Natural killer cell treated with Interleukin-12 subunit alpha and Interleukin-12 subunit beta and Interleukin-15 and Interleukin-18, amount 100 ng/mL, for 72 hours (primary cell): Measurements from ENCODE around the gene PAF1. TPM values are rescaled to one million over a fixed set of nuclear protein-coding genes. Genes with fewer than 3 reads are reported as not detected.

Experiments used
- ATAC-seq, 2 donors: fragments of 150-1000 bp; cut with Tn5 transposase in 1 of 2; sonication (Bioruptor Pico), chemical (Tn5 transposase) in 1 of 2; 2 replicates each; pipeline ENCODE4 v1.10.0; 2021
- DNase-seq: peaks from one replicate; pipeline ENCODE4 v3.0.0; 2022; ENCODE audit warnings: low spot score
- H3K27ac Mint-ChIP-seq, 2 donors: 1 replicate in 1 of 2; 2 replicates in 1 of 2; pipeline ENCODE4 v1.8.0; 2022; ENCODE audit warnings: mixed read lengths in 2 of 2, mild to moderate bottlenecking in 1 of 2, moderate library complexity in 1 of 2
- H3K27me3 Mint-ChIP-seq, 2 donors: 1 replicate in 1 of 2; 2 replicates in 1 of 2; pipeline ENCODE4 v1.8.0; 2022; ENCODE audit warnings: mixed read lengths in 2 of 2
- H3K36me3 Mint-ChIP-seq: one replicate; pipeline ENCODE4 v1.8.0; 2022; ENCODE audit warnings: mixed read lengths
- H3K4me1 Mint-ChIP-seq, 2 donors: 1 replicate in 1 of 2; 2 replicates in 1 of 2; pipeline ENCODE4 v1.8.0; 2022; ENCODE audit warnings: low read depth in 2 of 2, mixed read lengths in 2 of 2, mild to moderate bottlenecking in 1 of 2
- H3K4me3 Mint-ChIP-seq: one replicate; pipeline ENCODE4 v1.8.0; 2022; ENCODE audit warnings: mixed read lengths
- H3K9me3 Mint-ChIP-seq: 2 replicates; pipeline ENCODE4 v1.8.0; 2022; ENCODE audit warnings: mixed read lengths
- total RNA-seq, 2 donors: library from RNA; stranded (reverse); gene quantifications; one replicate each; pipeline ENCODE4 v1.2.3, GENCODE V29; 2022

Gene PAF1
- total RNA-seq, 2 donors from 2014 or later: 38.1 to 39.2 TPM

DNA sequence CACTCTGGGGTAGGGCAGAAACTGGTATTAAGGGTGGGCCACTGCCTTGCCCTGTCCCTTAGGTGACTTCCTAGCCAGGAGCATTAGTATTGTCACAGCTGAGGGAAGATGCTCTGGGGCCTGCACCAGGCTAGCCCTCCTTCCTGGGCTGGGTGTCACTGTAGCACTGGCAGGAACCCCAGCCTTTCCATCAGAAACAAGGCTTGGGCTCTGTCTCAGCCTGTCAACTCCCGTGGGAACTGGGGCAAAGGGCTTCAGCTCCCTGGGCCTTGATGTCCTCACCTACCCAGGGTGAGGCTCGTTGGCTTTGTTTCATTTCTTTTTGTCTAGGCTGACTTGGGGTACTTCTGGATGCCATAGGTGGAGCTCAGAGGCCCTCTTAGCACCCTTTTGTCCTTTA lies 18.0 kb downstream of the PAF1 start:
- Mint-ChIP-seq H3K4me1 (peaks cover 0 to 3% of the 10 kb centered on the region in 2 donors), H3K27ac (no peak overlapping the region), H3K27me3 (no peaks in the 10 kb centered on the region), H3K36me3 (peaks cover 18% of the 10 kb centered on the region), H3K9me3 (no peaks in the 10 kb centered on the region), H3K4me3 (no peak overlapping the region)
- no peak for DNase-seq
- no peak for ATAC-seq

DNA sequence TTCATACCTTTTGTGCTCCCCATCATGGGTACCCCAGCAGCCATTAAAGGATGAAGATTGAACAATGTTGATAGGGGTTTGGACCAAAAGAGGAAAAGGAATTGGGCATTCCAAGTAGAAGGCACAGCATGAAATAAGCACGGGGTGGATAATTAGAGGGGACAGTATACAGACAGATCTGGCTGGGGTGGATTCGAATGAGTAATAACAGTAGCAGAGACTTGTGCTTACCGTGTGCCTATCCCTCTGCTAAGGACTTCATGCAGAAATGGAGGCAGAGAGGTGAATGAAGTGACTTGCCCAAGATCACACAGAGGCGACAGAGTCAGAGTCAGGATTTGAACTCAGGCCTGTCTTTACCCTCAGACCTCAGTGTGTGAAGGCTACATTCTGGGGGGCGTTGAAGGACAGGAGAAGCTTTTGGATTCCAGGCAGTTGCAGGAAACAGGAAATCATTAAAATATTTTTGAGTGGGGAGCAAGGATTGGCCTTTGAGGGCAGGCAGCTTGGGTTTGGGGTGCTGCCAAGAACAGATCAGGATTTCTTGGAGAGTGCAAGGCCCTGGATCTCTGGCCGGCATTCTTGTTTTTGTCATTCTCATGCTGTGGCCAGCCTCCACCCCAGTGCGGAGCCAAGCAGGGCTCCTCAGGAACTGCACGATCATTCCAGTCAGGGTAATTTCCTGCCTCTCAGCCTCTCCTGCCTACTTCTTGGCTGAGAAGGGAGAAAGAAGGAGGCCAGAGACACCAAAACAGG lies 18.7 kb downstream of the PAF1 start:
- no peak for DNase-seq
- Mint-ChIP-seq H3K9me3 (no peaks in the 10 kb centered on the region), H3K4me1 (peaks cover 0 to 3% of the 10 kb centered on the region in 2 donors), H3K36me3 (peaks cover 17% of the 10 kb centered on the region), H3K4me3 (no peak overlapping the region), H3K27ac (no peak overlapping the region), H3K27me3 (no peaks in the 10 kb centered on the region)
- no peak for ATAC-seq

DNA sequence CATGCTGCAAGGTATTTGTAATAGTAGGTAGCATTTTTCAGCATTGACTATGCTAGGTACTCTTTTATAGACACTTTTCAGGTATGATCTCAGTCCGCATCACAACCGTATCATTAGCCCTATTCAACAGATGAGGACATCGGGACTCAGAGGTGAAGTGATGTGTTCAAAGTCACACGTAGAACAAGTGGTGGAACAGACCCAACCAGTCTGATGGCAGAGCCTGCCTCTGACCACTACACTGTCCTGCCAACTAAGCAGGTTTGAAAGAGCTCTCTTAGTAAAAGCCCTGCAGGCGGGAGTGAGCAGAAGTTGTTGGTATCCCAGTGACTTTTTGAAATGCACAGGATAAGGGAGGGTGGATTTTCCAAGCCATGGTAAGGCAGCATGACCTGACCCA lies 20.2 kb downstream of the PAF1 start:
- H3K27ac Mint-ChIP-seq: peak overlapping the region in 1 of 2 donors; percentile 66
- ATAC-seq (no peak), DNase-seq (no peak)
- H3K9me3 Mint-ChIP-seq: no peaks in the 10 kb centered on the region
- peaks cover 0 to 3% of the 10 kb centered on the region in 2 donors for H3K4me1 Mint-ChIP-seq
- H3K36me3 Mint-ChIP-seq: peaks cover 11% of the 10 kb centered on the region
- no peak overlapping the region for H3K4me3 Mint-ChIP-seq
- H3K27me3 Mint-ChIP-seq: no peaks in the 10 kb centered on the region

DNA sequence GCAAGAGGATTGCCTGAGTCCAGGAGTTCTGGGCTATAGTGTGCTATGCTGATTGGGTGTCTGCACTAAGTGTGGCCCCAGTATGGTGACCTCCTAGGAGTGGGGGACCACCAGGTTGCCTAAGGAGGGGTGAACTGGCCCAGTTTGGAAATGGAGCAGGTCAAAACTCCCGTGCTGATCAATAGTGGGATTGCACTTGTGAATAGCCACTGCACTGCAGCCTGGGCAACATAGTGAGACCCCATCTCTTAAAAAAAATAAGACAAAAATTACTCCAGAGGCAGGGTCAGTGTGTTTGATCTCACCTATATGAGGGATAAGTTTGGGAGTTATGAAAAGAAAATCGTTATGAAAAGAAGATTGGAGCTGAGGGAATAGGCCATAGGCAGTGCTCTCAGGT lies 21.7 kb downstream of the PAF1 start:
- H3K27ac Mint-ChIP-seq: no peak overlapping the region
- peaks cover 11% of the 10 kb centered on the region for H3K36me3 Mint-ChIP-seq
- no peaks in the 10 kb centered on the region for H3K27me3 Mint-ChIP-seq
- no peaks in the 10 kb centered on the region for H3K9me3 Mint-ChIP-seq
- H3K4me1 Mint-ChIP-seq: peaks cover 0 to 3% of the 10 kb centered on the region in 2 donors
- ATAC-seq (no peak), DNase-seq (no peak)
- H3K4me3 Mint-ChIP-seq: no peak overlapping the region

DNA sequence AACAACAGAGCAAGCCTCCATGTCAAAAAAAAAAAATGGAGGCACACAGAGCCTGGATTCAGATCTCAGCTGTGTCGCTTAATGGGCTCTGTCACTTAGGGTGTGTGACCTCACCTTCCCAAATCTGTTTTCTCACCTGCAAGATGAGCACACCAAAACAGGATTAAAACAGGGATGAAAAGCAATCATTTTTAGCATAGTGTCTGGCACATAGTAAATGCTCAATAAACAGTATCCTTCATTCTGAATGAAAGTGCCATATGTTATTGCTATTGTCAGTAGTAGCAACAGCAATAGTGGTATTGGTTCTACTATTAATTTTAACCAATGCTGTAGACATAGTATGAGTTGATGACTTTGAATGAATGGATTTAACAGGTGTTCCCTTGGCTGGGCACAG lies 25.4 kb downstream of the PAF1 start:
- Mint-ChIP-seq H3K9me3 (no peaks in the 10 kb centered on the region), H3K27ac (no peak overlapping the region), H3K4me1 (peaks cover 4% of the 10 kb centered on the region in 2 donors), H3K27me3 (no peaks in the 10 kb centered on the region), H3K36me3 (peaks cover 6% of the 10 kb centered on the region), H3K4me3 (no peak overlapping the region)
- no peak for ATAC-seq
- DNase-seq: no peak

DNA sequence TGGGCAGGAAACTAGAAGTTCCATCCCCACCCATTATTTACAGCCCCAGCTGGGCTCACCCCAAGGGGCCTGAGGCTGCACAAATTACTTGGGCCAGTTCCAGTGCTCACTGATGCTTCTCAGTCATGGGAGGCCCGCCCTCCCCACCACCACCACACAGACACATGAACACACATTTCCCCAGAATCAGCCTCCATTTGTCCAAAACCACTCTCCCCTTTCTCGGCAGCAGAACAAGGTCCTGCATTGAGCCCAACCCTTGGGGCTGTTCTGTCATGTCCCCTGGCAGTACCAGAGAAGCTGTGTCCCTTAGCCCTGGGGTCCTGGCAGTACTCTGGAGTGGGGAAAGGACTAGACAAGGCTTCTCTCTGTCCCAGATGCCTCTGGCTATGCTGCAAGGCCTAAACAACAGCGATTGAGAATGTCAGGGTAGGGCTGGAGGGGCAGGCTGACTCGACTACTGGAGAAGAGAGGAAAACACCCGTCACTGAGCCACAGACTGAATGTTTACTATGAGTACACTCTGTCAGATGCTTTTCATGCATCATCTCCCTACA lies 26.9 kb downstream of the PAF1 start:
- no peak overlapping the region for H3K4me3 Mint-ChIP-seq
- H3K27ac Mint-ChIP-seq: no peak overlapping the region
- H3K36me3 Mint-ChIP-seq: peaks cover 11% of the 10 kb centered on the region
- no peaks in the 10 kb centered on the region for H3K27me3 Mint-ChIP-seq
- no peaks in the 10 kb centered on the region for H3K9me3 Mint-ChIP-seq
- DNase-seq (no peak), ATAC-seq (no peak)
- peaks cover 4% of the 10 kb centered on the region in 2 donors for H3K4me1 Mint-ChIP-seq

DNA sequence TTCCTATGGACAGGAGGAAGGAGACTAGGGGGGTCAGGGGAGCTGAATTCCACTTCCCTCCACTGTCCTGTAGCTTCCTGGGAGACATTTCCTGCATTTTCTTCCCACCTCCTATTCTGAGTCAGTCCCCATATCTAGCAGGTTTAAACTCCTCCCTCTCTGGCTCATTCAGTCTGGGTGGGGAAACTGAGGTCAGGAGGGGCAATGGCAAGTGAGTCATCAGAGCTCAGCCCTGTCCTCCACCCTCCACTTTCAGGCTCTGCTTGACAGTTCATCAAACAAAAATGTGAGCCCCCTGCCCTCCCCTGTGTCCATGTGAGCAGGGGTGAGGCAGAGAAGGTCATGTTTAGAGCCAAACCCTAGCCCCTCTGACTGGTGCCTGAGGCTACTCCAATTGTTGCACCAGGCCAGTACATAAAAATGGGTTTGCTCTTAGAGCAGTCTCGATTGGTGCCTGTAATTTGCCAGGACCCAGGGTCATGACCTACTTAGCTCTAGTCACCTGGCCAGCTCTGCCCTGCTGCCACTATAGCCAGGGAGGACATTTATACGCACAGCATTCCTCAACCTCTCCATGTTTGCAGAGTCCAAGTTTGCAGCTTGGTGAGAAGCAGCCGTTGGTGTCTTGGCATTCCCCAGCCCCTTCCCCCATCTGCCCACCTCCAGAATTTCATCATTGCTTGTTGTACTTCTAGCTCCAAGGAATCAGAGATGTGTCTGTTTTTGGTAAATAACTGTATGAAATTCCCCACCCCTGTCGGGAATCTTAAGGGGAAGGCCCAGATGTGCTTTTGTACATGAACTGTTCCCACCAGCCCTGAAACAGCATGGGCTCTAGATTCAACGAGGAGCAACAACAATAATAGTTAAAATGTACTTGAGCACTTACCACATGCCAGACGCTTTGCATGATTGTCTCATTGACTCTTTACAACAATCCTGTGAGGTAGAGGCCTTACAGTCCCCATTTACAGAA lies 27.9 kb downstream of the PAF1 start:
- Mint-ChIP-seq H3K27me3 (no peaks in the 10 kb centered on the region), H3K9me3 (no peaks in the 10 kb centered on the region), H3K27ac (no peak overlapping the region), H3K4me3 (no peak overlapping the region), H3K36me3 (peaks cover 6% of the 10 kb centered on the region), H3K4me1 (peaks cover 4% of the 10 kb centered on the region in 2 donors)
- DNase-seq (no peak), ATAC-seq (no peak)

DNA sequence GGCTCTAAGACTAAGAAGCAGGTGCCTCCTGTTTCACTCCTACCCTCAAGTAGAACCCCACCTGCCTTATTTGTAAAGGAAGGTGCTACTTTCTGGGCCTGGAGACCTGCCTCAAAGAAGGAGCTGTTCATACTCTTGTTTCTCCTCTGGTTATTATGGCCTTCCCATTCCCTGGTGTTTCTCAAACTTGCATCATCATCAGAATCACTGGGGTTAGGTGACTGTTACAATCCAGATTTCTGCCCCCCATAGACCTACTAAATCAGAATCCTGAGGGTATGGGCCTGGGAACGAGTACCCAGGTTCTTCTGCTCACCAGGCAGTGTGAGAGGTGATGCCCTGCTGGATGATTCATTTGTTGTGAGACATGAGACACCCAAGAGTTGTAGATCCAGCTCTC lies 30.3 kb downstream of the PAF1 start:
- H3K36me3 Mint-ChIP-seq: peaks cover 11% of the 10 kb centered on the region
- H3K27ac Mint-ChIP-seq: no peak overlapping the region
- ATAC-seq (no peak), DNase-seq (no peak)
- peaks cover 4% of the 10 kb centered on the region in 2 donors for H3K4me1 Mint-ChIP-seq
- no peaks in the 10 kb centered on the region for H3K27me3 Mint-ChIP-seq
- H3K4me3 Mint-ChIP-seq: no peak overlapping the region
- H3K9me3 Mint-ChIP-seq: no peaks in the 10 kb centered on the region

DNA sequence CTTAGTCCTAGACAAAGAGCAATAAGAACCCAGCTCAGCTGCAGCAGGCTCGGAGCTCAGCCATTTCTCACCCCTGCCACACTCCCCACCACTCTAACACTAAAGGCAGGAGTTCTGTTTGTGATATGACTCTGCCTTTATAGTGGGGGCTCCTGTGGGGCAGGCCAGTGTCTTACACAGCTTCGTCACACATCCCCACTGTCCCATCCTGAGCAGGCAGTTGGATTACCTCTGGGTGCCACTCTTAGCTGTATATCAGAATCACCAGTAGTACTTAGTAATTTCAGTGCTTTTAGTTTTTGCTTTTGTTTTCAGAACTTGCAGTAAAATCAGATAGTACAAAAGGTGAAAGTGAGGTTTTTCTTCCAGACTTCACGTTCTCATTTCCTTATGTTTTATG lies 31.9 kb downstream of the PAF1 start:
- Mint-ChIP-seq H3K4me1 (peaks cover 4% of the 10 kb centered on the region in 2 donors), H3K9me3 (no peaks in the 10 kb centered on the region), H3K4me3 (no peak overlapping the region), H3K27ac (no peak overlapping the region), H3K36me3 (peaks cover 12% of the 10 kb centered on the region), H3K27me3 (no peaks in the 10 kb centered on the region)
- DNase-seq (no peak), ATAC-seq (no peak)

DNA sequence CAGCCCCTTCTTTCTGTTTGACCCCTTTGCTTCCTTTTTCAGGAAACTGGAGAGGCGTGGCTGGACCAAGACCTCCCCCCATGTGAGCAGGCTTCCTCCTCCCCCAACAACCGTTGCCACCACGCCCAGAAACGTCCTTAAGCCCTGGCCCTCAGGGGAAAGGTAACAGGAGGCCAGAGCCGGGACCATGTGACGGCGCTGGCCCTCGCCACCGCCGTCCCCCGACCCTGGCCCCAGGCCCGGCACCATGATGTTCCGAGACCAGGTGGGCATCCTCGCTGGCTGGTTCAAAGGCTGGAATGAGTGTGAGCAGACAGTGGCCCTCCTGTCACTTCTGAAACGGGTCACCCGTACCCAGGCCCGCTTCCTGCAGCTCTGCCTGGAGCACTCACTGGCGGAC lies 34.3 kb downstream of the PAF1 start:
- no peak overlapping the region for H3K4me3 Mint-ChIP-seq
- peaks cover 6 to 8% of the 10 kb centered on the region in 2 donors for H3K4me1 Mint-ChIP-seq
- no peak for DNase-seq
- H3K36me3 Mint-ChIP-seq: peaks cover 20% of the 10 kb centered on the region
- no peak for ATAC-seq
- H3K9me3 Mint-ChIP-seq: no peaks in the 10 kb centered on the region
- no peaks in the 10 kb centered on the region for H3K27me3 Mint-ChIP-seq
- no peak overlapping the region for H3K27ac Mint-ChIP-seq

DNA sequence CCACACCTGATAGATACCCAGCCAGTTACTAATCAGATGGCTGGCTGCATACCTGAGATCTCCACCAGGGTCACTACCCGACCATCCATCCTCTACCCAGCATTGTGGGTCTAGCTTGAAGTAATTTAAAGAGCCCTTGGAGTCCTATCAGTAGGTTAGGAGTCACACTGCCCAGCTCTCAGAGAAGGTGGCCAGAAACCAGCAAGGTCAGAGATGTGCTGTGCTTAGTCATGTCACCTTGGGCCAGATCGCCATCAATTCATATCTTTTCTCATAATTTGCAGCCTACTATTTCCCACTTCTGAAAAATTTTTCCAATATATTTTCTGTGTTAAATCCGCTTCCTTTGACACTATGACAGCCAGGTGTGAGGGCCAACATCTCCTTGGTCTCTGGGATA lies 34.8 kb downstream of the PAF1 start:
- Mint-ChIP-seq H3K27ac (no peak overlapping the region), H3K4me3 (no peak overlapping the region), H3K36me3 (peaks cover 24% of the 10 kb centered on the region), H3K27me3 (no peaks in the 10 kb centered on the region), H3K4me1 (peaks cover 12 to 13% of the 10 kb centered on the region in 2 donors), H3K9me3 (no peaks in the 10 kb centered on the region)
- no peak for DNase-seq
- no peak for ATAC-seq

DNA sequence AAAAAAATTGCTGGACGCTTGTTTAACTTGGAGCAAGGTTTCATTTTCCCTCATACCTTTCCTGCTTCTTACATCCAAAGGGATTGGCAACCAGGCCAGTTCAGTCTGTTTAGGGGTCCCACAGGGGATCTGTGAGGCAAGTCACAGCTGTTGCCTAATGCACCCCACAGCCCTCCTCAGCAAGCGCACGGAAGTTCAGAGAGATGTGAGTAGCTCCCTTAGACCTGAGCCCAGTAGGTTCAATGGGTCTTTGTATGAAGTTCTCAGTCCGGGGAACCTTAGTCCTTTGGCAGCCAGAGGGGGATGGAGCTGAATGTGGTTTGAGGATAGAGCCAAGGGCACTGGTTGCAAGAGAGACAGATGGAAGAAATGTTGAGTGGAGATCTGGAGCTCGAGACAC lies 35.7 kb downstream of the PAF1 start:
- H3K9me3 Mint-ChIP-seq: no peaks in the 10 kb centered on the region

DNA sequence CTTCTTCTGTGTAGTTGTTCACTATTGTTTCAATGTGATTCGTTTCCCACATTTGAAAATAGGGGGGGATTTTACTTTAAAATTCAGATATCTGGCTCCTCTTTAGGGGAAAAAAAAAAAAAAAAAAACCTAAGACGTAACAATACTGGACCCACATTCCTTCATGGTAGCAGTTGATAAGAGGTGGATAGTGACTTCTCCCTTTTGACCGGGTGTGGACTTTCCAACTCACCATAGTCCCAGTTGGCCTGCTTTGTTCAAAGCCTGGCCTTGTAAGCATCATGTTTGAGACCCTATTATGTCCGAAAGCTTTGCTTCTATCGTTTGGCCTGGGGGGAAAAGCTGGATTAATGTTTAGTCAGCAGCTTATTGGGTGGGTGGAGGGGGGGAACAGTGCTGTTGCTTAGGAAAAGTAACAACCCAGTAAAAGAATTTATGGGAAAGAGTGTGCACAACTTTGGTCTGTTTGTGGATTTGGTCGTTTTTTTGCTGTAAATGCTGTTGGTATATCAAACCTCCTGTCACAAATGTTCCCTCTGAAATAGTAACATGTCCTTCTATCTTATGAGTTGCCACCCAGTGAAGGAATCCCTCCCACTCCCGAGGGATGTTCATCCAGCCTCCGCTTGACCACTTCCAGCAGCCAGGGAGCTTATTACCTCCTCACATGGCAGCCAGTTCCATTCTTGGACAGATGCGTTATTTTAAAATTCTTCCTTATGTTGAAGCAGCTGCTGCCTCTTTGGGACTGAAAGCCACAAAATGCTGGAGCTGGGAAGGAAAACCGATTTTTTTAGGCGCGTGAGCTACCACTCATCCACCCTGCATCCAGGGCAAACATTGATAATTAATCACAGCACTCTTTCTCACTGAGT lies 38.3 kb downstream of the PAF1 start:
- Mint-ChIP-seq H3K27me3 (no peaks in the 10 kb centered on the region), H3K36me3 (peaks cover 33% of the 10 kb centered on the region), H3K4me3 (peak overlapping the region; percentile 75), H3K27ac (peak overlapping the region; percentile 92 to 95), H3K4me1 (peaks cover 29 to 32% of the 10 kb centered on the region in 2 donors), H3K9me3 (no peaks in the 10 kb centered on the region)
- DNase-seq: no peak
- ATAC-seq: no peak

More for the DNA sequence above, 35.7 kb downstream of the PAF1 start:
- Mint-ChIP-seq H3K4me3 (no peak overlapping the region), H3K4me1 (peaks cover 13 to 15% of the 10 kb centered on the region in 2 donors), H3K36me3 (peaks cover 24% of the 10 kb centered on the region), H3K27me3 (no peaks in the 10 kb centered on the region), H3K27ac (no peak overlapping the region)
- ATAC-seq (no peak), DNase-seq (no peak)
